Stimulated activated CD8-positive, alpha-beta memory T cell treated with anti-CD3 and anti-CD28 coated beads, Interleukin-7, amount 100 ng/mL, for 24 hours (primary cell): ENCODE data around the gene NFKB2.

ENCODE experiments used
- DNase-seq: peaks from one replicate; pipeline ENCODE4 v3.0.0-alpha.2; 2020; ENCODE audit warnings: low read depth

The NFKB2 gene

DNA sequence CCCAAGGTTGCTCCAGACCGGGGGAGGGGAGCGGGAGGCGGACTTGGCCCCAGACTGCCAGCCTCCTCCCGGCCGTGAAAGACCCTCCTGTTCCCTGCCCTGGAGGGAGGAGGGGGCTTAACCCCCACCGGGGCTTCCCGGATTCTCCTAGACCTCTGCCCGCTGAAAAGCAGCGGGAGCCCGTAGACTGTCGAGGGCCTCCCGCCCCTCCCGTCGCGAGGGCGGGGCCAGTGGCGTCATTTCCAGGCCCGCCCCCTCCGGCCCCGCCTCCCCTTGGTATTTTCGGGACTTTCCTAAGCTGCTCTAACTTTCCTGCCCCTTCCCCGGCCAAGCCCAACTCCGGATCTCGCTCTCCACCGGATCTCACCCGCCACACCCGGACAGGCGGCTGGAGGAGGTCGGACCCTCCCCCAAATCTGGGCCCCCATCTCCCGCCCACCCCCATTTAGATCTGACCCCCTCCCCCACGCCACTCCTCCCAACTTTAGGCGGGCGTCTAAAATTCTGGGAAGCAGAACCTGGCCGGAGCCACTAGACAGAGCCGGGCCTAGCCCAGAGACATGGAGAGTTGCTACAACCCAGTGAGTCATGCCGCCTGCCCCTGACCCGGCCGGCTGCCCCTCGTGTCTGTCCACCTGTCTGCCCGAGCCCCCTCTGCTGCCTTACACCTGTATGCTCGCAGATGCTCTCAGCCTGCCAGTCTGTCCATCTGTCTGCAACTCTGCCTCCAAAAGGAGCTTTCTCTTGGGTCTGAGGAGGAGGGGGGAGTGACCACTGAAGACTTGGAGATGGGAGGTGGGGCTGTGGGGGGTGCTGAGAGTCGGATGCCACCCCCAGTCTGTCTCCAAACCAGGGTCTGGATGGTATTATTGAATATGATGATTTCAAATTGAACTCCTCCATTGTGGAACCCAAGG is at the start of gene NFKB2:
Gene NFKB2, plus strand, starts transcription at position 306 of the 917 bp plus-strand sequence. Its CDS starts 255 bp downstream, at position 561.
- DNase-seq, result peak; percentile 82

DNA sequence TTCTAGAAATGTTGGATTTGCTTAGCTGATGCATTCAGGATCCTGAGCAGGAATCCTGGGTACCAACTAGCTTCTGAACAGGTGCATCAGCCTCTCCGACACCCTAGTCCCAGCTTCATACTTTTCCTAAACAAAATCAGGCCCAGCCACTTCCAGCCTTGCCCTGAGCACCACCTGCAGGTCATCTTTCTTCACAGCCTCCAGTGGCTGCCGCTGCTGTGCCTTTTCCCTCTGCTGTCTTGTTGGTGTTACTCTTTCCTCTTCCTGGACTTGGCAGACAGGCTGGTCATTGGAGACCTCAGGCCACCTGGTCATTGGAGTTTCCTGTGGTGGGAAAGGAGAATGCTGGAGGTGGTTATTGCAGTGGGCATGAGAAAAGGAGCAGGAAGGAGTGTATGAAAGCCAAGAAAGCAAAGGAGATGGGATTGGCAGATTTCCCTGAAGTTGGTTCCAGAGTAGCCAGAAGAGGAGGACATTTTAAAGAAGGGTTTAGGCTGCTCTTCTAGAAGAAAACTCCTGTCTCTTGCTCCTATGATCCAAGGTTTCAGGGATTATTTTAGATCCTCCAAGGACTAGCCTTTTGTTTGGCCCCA is 48.2 kb upstream of the NFKB2 start:
- no peak for DNase-seq

DNA sequence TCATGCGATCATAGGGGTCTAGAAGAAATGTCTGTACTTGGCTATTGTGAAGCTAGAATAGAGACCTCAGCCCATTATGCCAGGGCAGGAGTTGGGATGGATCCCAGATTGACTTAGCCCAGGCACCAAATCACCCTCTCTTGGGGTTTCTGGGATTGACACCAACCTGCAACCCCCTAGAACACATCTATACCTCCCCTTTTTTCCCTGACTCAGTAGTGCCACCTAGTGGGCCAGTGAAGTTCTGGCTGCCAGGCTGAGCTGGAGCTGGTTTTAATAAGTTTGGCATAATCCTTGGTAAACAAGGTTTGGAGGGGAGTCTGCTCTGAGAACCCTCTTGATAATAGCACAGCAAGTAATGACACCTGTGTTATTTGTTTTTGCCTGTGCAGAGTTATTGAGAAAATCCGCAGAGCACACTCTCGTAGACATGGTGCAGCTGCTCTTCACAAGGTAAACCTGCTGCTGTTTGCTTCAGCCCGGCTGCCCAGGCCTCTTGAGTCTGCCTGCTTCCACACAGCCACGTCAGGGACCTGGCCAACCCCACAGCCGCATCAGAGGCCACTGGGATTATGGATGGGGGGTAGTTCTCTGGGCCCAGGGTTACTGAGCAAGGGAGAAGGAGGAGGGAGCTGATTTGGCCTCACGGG is 43.3 kb upstream of the NFKB2 start:
- DNase-seq, result peak; percentile 46

DNA sequence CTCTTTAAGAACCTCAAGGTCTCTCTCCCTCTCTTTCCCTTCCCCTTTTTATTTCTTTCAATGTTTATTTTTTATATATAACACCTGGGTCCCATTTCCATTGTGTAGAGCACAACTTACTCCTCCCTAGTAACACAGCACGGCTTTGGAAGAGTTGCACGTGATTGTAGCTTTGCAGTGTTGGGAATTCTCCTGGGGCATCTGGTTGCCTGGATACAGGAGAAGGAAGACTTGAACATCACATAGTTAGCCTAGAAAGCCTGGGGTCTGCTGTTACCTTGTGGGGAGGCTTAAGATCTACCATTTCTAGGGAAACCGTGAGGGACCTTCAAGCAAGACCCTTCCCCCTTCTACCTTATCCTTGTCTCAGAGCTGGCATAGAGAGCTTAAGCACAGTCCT is 41.1 kb upstream of the NFKB2 start:
- DNase-seq, result no peak

DNA sequence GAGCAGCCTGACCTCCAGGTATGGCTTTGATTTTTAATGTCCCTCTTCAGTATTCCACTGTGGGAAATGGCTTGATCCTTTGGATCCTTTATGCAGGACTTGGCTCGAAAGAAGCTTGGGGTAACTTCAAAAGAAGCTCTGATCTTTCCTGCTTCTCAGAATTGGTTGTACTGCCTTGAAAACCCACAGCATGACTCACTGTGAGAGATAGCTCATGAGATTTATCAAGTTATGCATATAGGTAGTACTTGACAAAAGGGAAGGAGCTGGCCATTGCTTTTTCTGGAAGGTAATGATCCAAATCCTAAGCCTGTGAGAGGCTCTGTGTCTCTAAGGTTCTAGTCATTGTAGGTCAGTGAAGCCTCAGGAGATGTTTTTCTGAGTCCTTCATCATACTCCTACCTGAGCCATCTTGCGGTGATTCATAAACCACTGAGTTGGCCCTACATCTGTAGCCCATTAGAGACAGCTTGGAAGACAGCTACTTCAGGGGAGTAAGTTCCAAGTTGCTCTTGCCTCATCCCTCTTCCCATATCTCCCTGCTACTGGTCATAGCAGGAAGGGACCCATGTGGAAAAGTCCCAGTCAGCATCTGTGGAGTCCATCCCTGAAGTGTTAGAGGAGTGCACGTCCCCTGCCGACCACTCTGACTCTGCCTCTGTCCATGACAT is 36.7 kb upstream of the NFKB2 start:
- DNase-seq, result no peak

DNA sequence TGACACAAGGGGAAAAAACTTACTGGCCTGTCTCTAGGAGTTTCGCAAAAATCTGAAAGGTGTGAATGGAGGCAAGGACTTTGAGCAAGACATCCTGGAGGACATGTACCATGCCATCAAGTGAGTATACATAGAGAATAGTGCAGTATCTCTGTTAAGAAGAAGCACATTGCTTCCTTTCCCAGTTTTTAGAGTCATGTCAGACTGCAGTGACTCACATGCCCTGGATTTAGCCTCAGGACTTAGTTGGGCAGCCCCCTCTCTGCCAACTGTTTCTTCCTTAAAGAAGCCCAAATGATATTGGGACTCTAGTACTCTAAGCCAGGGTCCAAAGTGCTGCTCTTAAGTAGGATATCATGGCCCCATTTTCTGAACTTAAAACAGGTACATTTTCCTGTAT is 28.1 kb upstream of the NFKB2 start:
- DNase-seq, result no peak

DNA sequence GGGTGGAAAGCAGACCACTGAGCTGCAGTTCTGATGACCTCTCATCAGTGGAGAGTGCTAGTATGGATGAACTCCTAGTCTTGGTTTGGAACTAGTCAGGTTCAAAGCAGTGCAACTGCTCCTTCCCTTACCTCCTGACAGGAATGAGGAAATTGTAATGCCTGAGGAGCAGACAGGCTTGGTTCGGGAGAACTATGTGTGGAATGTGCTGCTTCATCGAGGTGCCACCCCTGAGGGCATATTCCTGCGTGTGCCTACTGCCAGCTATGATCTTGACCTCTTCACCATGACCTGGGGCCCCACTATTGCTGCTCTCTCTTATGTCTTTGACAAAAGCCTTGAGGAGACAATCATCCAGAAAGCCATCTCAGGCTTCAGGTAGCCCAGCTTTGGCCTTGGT is 27.4 kb upstream of the NFKB2 start:
- no peak for DNase-seq

DNA sequence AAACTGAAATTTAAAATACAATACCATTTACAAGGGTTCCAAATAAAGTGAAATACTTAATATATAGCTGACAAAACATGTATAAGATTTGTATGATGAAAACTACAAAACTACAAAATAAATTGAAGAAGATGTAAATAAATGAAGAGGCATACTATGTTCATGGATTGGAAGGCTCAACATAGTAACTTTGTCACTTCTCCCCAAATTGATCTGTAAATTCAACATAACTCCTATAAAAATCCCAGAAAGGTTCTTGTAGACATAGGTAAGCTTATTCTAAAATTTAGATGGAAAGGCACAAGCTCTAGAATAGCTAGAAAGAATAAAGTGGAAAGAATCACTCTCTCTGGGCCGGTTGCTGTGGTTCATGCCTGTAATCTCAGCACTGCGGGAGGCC is 24.2 kb upstream of the NFKB2 start:
- DNase-seq, result no peak

DNA sequence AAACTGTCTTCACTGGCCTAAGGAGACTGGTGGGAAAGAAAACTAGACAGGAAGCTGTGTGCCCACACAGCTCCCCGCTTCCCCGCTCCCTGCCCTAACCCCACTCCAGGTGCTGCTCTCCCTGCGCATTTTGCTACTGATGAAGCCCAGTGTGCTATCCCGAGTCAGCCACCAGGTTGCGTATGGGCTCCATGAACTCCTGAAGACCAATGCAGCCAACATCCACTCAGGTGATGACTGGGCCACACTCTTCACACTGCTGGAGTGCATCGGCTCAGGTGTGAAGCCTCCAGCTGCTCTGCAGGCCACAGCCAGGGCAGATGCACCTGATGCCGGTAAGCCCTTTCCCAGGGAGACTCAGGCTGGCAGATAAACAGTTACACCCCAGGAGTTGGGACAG is 20.3 kb upstream of the NFKB2 start:
- DNase-seq, result no peak

DNA sequence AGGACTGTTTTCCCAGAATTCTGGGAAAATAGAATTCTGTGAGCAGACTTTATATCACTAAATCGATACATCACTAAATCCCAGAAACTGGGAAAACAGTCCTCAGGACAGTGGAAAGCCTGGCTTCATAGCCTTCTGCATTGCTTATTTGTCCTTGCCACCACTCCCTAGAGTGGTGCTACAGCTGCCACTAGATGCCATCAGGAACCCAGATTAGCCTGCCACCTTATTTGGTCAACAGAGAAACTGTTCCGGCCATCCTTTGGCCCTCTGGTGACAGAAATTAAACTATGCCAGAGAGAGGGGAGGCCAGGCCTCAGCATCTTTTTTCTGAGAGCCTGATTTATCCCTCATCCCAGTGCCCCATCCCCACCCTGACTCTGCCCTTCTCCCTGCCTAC is 19.6 kb upstream of the NFKB2 start:
- no peak for DNase-seq

DNA sequence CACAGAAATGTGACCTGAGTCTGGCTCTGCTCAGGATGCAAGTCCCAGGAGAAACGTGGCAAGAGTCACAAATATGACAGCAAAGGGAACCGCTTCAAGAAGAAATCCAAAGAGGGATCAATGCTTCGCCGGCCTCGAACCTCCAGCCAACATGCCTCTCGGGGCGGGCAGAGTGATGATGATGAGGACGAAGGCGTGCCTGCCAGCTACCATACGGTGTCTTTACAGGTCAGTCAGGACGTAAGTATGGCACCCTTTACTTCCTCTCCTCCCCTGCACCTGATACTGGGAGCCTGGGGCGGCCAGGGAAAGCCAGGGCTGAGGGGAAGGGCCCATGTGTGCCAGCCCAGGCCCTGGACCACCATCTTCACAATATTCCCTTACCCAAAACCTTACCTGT is 18.6 kb upstream of the NFKB2 start:
- DNase-seq, result no peak

DNA sequence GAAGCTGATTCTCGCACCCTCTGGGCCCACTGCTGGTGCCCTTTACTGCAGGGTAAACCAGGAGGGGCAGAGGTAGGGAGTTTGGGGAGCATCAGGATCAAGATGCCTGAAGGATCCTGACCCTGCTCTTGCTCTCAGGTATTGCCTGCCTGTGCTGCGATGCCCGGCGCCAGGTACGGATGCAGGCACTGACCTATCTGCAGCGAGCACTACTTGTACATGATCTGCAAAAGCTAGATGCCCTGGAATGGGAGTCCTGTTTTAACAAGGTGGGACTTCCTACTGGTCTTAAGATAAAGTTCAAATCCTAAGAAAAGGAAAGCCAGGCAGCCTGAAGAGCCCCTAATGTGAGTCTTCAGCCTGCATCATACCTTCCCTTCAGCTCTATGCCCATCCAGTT is 16.1 kb upstream of the NFKB2 start:
- DNase-seq, result no peak

DNA sequence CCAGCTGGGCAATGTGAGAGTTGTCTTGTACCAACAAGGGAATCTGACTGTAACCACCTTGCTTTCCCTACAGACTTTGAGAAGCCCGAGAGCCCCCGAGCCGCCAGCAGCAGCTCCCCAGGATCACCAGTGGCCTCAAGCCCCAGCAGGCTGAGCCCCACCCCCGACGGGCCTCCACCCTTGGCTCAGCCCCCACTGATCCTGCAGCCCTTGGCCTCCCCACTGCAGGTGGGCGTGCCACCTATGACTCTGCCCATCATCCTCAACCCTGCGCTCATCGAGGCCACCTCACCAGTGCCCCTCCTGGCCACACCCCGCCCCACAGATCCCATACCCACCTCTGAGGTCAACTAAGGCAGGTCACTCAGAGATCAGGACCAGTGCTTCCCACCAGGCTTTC is 13.5 kb upstream of the NFKB2 start:
- no peak for DNase-seq

DNA sequence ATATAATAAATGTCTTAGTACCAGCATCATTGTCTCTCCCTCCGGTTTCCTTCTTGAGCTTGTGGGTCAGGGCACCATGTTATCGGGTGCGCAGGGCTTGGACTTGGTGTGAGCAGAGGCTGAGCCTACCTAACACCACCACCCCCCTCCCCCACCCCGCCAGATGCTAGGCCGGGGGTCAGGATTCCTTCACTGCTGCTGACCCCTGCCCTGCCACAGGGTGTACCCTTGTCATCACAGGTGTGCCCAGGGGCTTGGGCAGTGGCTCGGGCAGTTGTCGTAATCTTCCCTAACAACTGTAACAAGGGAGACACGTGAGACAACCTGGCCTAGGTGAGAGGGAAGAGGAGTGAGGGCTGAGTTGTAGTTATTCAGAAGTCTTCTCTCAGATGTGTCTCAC is 12.6 kb upstream of the NFKB2 start:
- DNase-seq, result no peak

DNA sequence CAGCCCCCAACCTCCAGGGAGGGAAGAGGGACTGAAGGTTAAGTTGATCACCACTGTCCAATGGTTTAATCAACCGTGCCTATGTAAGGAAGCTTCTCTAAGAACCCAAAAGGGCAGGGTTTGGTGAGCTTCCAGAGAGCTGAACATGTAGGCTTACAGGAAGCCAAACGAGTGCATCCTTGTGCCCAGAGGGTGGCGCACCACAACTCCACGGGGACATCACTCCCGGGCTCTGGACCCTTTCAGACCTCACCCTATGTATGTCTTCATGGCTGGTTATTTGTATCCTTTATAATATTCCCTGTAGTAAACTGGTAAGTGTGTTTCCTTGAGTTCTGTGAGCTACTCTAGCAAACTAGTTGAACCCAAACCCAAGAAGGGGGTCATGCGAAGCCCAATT is 11.5 kb upstream of the NFKB2 start:
- DNase-seq, result no peak

DNA sequence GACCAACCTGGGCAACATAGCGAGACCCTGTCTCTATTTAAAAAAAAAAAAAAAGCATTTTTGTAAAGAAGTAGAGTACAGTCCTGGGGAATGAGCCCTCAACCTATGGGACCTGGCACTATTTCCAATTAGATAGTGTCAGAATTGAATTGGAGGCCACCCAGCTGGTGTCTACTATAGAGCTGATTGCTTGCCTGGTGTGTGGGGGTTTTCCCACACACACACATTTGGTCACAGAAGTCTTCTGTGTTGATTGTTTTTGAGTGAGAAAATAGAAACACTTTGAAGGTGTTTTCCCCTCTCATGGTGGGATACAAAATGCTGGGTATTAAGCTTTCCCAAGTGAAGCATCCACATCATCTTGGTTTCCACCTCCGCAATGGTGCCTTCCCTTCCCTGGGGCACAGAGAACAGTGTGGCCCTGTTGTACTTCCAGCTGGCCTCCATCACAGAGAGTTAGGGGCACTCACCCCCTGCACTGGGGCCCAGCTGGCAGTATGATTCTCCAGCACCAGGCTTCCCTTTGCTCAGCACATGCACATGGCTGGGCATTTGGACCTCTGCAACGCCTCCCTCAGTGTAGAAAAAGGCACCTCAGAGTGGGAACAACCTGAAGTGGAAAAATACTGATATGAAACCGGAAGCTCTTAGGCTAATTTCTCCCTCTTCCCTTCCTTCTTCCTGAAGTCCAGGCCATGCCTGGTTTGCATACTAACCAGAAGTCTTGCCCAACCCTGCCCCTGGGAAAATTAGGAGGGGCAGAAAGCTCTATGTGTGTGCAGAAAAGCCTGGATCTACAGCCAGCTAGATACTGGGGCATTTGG is 10.7 kb upstream of the NFKB2 start:
- no peak for DNase-seq

DNA sequence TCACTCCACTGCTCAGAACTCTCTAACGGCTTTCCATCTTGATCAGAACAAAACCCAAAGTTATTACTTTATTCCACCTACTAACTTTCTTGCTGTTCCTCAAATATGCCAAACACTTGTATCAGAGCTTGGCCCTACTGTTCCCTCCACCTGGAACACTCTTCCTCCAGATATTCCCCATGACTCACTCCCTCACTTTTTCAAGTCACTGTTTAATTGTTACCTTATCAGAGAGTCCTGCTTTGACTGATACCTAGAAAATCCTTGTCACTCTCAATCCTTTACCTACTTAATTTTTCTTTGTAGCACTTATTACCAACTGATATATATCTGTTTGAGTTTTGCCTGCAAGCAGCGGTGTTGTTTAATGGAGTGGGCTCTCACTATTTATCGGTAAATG is 5.6 kb upstream of the NFKB2 start:
- DNase-seq, result no peak

DNA sequence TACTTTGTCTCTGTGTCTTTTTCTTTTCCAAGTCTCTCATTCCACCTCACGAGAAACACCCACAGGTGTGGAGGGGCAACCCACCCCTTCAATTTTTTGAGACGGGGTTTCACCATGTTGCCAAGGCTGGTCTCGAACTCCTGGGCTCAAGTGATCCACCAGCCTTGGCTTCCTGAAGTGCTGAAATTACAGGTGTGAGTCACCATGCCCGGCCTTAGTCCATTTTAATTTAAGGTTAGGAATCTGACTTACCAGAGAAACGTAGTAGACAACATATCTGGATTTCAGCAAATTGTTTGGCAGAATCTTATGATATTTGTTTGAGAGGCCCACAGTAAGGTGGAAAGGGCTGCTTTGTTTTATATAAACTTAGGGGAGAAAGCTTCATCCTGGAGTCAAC is 3.2 kb upstream of the NFKB2 start:
- no peak for DNase-seq

DNA sequence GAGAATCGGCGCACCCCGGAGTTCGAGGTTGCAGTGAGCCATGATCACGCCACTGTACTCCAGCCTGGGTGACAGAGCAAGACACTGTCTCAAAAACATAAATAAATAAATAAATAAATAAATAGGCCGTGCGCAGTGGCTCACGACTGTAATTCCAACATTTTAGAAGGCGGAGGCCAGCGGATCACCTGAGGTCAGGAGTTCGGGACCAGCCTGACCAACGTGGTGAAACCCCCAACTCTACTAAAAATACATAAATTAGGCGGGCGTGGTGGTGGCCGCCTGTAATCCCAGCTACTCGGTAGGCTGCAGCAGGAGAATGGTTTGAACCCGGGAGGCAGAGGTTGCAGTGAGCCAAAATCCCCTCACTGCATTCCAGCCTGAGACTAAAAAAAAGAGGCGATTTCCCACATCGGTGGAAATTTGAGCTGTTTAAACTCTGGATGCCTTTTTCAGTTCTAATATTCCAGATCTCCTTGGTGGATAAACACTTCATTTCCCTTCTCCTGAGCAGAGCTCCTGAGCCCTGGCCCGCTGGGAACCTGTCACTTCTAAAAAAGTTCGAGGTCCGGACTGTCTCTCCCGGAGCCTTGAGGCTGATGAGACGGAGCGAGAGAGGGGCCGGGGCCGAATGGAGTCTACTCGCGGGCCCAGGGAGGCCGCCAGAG is 2.0 kb upstream of the NFKB2 start:
- DNase-seq, result no peak

DNA sequence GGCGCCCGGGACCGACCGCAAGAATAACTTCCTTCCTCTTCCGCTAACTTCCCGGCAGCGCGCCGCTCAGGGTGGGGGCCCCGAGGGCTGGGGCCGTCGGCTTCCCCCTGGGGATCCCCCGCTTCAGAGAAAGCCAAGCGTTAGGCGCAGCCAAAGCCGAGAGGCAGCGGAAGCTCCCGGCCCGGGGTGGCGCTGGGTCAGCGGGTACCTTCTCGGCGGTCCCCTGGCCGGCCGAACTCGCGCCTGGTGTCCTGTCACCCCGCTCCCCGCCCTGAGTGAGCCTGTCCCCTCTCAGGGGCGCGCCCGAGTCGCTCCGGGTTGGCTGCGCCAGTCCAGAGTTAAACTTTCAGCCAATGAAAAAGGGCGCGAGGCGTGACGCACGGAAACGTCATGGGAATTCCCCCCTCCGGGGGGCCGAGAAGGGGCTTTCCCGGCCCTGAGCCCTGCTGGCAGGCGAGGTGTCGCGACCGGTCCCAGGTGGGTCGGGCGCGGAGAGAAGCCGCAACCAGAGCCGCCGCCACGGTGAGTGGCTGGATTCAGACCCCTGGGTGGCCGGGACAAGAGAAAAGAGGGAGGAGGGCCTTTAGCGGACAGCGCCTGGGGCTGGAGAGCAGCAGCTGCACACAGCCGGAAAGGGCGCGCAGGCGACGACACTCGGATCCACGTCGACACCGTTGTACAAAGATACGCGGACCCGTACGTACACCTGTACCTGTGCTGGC is 1.3 kb upstream of the NFKB2 start:
- DNase-seq, result peak; percentile 99
